ENCODE data around the gene LIN28B. TPM values are rescaled to one million over a fixed set of nuclear protein-coding genes. Genes with fewer than 3 reads are reported as not detected.

LIN28B gene
- total and polyA plus RNA-seq, 2 experiments from 2014 or later, result 35.3 to 96.4 TPM

GRCh38 chr6:104955491-104955890 is 1.4 kb upstream of the LIN28B start:
- Histone ChIP-seq H3K4me3 (peak overlapping the region; percentile 57), H4K20me1 (replicated peaks; ENCODE audit: insufficient read depth) (no peaks in the 10 kb centered on the region), H3K4me2 (peak overlapping the region; percentile 72), H3K4me1 (ENCODE audit: insufficient read depth) (peaks cover 41% of the 10 kb centered on the region), H3K79me2 (replicated peaks; ENCODE audit: insufficient read depth) (peaks cover 31% of the 10 kb centered on the region), H3K27me3 (ENCODE audit: insufficient read depth) (no peaks in the 10 kb centered on the region), H3K9me2 (ENCODE audit: insufficient read depth) (no peaks in the 10 kb centered on the region), H3K27ac (ENCODE audit: low read depth) (peak overlapping the region; percentile 100), H2AFZ (no peak overlapping the region), H3K36me3 (ENCODE audit: insufficient read depth) (no peaks in the 10 kb centered on the region), H3F3A (replicated peaks; ENCODE audit: low read depth) (no peaks in the 10 kb centered on the region; the same call in 1 of the 2 replicates)
- Mint-ChIP-seq H3K27ac (peak overlapping the region; percentile 99), H3K36me3 (ENCODE audit: low read depth) (peaks cover 16% of the 10 kb centered on the region), H3K9me3 (no peaks in the 10 kb centered on the region), H3K4me1 (peaks cover 45% of the 10 kb centered on the region), H3K27me3 (ENCODE audit: insufficient read depth, low read depth, poor library complexity) (peaks cover 17% of the 10 kb centered on the region), H3K4me3 (peak overlapping the region; percentile 91)
- TF ChIP-seq POLR2AphosphoS5 (IDR thresholded peaks at IDR 0.05; ENCODE audit: low read depth), result peak; percentile 22; the same call in 1 of the 2 replicates
- TF ChIP-seq ZNF331 (CRISPR knock-in tag; IDR thresholded peaks at IDR 0.05; ENCODE audit: low read depth), result no peak
- peak; percentile 16 for TF ChIP-seq REST (IDR thresholded peaks at IDR 0.05; ENCODE audit: unreplicated experiment)
- ATAC-seq (peak; percentile 11), DNase-seq (ENCODE audit: low spot score) (peak; percentile 83)

GRCh38 chr6:104955927-104956730 is 778 bp upstream of the LIN28B start:
- no peak overlapping the region for H2AFZ ChIP-seq
- Mint-ChIP-seq H3K36me3 (ENCODE audit: low read depth) (peaks cover 16% of the 10 kb centered on the region), H3K4me1 (peaks cover 41% of the 10 kb centered on the region), H3K27ac (peak overlapping the region; percentile 100), H3K9me3 (no peaks in the 10 kb centered on the region), H3K27me3 (ENCODE audit: insufficient read depth, low read depth, poor library complexity) (peaks cover 17% of the 10 kb centered on the region), H3K4me3 (peak overlapping the region; percentile 91)
- peak overlapping the region; percentile 57 for H3K4me3 ChIP-seq
- ATAC-seq (peak; percentile 67), DNase-seq (ENCODE audit: low spot score) (peak; percentile 94)
- peaks cover 38% of the 10 kb centered on the region for H3K79me2 ChIP-seq (replicated peaks; ENCODE audit: insufficient read depth)
- no peak for TF ChIP-seq JUNB (IDR thresholded peaks at IDR 0.05; ENCODE audit: unreplicated experiment)
- no peak for TF ChIP-seq EZH2phosphoT487 (IDR thresholded peaks at IDR 0.05; ENCODE audit: unreplicated experiment)
- TF ChIP-seq CTCF (conservative IDR thresholded peaks at IDR 0.05; ENCODE audit: low read depth in 2 of 2), result 0 out of 4 replicates have a peak, but pooled peaks of 1 of the 2 experiments have one; percentile 22
- peak; percentile 45; the same call in 1 of the 2 replicates for TF ChIP-seq NANOG (IDR thresholded peaks at IDR 0.05; ENCODE audit: borderline replicate concordance)
- TF ChIP-seq POLR2AphosphoS5 (IDR thresholded peaks at IDR 0.05; ENCODE audit: low read depth), result peak; percentile 66
- TF ChIP-seq EZH2 (IDR thresholded peaks at IDR 0.05; ENCODE audit: low read depth, unreplicated experiment), result no peak
- TF ChIP-seq REST (IDR thresholded peaks at IDR 0.05; ENCODE audit: unreplicated experiment), result no peak
- no peaks in the 10 kb centered on the region for H3K27me3 ChIP-seq (ENCODE audit: insufficient read depth)
- peak overlapping the region; percentile 72 for H3K4me2 ChIP-seq
- no peaks in the 10 kb centered on the region for H4K20me1 ChIP-seq (replicated peaks; ENCODE audit: insufficient read depth)
- H3K36me3 ChIP-seq (ENCODE audit: insufficient read depth), result no peaks in the 10 kb centered on the region
- peak overlapping the region; percentile 100 for H3K27ac ChIP-seq (ENCODE audit: low read depth)
- no peaks in the 10 kb centered on the region for H3K9me2 ChIP-seq (ENCODE audit: insufficient read depth)
- H3K4me1 ChIP-seq (ENCODE audit: insufficient read depth), result peaks cover 39% of the 10 kb centered on the region
- no peaks in the 10 kb centered on the region; the same call in 1 of the 2 replicates for H3F3A ChIP-seq (replicated peaks; ENCODE audit: low read depth)
